ENCODE measurements around the gene JAZF1.

JAZF1 gene

DNA sequence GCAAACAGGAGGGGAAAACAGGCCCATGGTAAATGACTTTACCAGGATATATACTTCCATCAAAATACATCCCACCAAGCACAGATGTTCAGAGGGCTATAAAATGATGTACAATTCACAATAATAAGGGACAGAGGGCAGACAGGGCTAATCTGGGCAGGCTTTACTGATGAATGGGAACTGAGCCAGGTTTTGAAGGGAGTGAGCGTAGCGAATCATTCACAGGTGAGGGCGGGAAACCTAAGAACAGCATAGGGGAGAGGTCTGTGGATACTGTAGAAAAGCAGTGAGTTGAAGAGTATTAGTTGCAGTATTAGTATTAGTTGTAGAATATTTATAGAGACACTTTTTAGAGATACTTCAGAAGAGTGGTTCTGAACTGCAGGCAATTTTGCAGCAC lies 180.8 kb downstream of the JAZF1 start:
- TF ChIP-seq ZNF8 (CRISPR knock-in tag; IDR thresholded peaks at IDR 0.05), result no peak
- TF ChIP-seq OSR1 (CRISPR knock-in tag; IDR thresholded peaks at IDR 0.05), result no peak
- TF ChIP-seq ARNTL (CRISPR knock-in tag; IDR thresholded peaks at IDR 0.05; ENCODE audit: borderline replicate concordance, low read depth), result no peak
- TF ChIP-seq, protein P1, sequence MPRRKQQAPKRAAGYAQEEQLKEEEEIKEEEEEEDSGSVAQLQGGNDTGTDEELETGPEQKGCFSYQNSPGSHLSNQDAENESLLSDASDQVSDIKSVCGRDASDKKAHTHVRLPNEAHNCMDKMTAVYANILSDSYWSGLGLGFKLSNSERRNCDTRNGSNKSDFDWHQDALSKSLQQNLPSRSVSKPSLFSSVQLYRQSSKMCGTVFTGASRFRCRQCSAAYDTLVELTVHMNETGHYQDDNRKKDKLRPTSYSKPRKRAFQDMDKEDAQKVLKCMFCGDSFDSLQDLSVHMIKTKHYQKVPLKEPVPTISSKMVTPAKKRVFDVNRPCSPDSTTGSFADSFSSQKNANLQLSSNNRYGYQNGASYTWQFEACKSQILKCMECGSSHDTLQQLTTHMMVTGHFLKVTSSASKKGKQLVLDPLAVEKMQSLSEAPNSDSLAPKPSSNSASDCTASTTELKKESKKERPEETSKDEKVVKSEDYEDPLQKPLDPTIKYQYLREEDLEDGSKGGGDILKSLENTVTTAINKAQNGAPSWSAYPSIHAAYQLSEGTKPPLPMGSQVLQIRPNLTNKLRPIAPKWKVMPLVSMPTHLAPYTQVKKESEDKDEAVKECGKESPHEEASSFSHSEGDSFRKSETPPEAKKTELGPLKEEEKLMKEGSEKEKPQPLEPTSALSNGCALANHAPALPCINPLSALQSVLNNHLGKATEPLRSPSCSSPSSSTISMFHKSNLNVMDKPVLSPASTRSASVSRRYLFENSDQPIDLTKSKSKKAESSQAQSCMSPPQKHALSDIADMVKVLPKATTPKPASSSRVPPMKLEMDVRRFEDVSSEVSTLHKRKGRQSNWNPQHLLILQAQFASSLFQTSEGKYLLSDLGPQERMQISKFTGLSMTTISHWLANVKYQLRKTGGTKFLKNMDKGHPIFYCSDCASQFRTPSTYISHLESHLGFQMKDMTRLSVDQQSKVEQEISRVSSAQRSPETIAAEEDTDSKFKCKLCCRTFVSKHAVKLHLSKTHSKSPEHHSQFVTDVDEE (CRISPR knock-in tag; IDR thresholded peaks at IDR 0.05), result no peak
- TF ChIP-seq PPARA (CRISPR knock-in tag; IDR thresholded peaks at IDR 0.05; ENCODE audit: borderline replicate concordance), result no peak
- no peak for TF ChIP-seq CSRNP3 (CRISPR knock-in tag; IDR thresholded peaks at IDR 0.05)
- no peak for TF ChIP-seq ZFP30 (CRISPR knock-in tag; IDR thresholded peaks at IDR 0.05)
- no peak for ATAC-seq

GRCh38 chr7:27998382-27998781 lies 182.2 kb downstream of the JAZF1 start:
- TF ChIP-seq ZC3H10 (CRISPR knock-in tag; IDR thresholded peaks at IDR 0.05), result no peak
- TF ChIP-seq, protein P1 (CRISPR knock-in tag; IDR thresholded peaks at IDR 0.05), result no peak
- no peak for TF ChIP-seq ISL1 (CRISPR knock-in tag; IDR thresholded peaks at IDR 0.05)
- TF ChIP-seq RARB (CRISPR knock-in tag; IDR thresholded peaks at IDR 0.05), result no peak
- TF ChIP-seq ARNTL (CRISPR knock-in tag; IDR thresholded peaks at IDR 0.05; ENCODE audit: borderline replicate concordance, low read depth), result no peak
- no peak for TF ChIP-seq TOX (CRISPR knock-in tag; IDR thresholded peaks at IDR 0.05; ENCODE audit: borderline replicate concordance)
- TF ChIP-seq, protein P2, sequence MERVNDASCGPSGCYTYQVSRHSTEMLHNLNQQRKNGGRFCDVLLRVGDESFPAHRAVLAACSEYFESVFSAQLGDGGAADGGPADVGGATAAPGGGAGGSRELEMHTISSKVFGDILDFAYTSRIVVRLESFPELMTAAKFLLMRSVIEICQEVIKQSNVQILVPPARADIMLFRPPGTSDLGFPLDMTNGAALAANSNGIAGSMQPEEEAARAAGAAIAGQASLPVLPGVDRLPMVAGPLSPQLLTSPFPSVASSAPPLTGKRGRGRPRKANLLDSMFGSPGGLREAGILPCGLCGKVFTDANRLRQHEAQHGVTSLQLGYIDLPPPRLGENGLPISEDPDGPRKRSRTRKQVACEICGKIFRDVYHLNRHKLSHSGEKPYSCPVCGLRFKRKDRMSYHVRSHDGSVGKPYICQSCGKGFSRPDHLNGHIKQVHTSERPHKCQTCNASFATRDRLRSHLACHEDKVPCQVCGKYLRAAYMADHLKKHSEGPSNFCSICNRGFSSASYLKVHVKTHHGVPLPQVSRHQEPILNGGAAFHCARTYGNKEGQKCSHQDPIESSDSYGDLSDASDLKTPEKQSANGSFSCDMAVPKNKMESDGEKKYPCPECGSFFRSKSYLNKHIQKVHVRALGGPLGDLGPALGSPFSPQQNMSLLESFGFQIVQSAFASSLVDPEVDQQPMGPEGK (CRISPR knock-in tag; IDR thresholded peaks at IDR 0.05; ENCODE audit: borderline replicate concordance), result no peak
- TF ChIP-seq SNAI2 (CRISPR knock-in tag; IDR thresholded peaks at IDR 0.05), result no peak
- TF ChIP-seq BACH2 (CRISPR knock-in tag; IDR thresholded peaks at IDR 0.05; ENCODE audit: borderline replicate concordance), result no peak
- no peak for TF ChIP-seq ZNF70 (CRISPR knock-in tag; IDR thresholded peaks at IDR 0.05)
- TF ChIP-seq PPARA (CRISPR knock-in tag; IDR thresholded peaks at IDR 0.05; ENCODE audit: borderline replicate concordance), result no peak
- no peak for TF ChIP-seq TCF4 (CRISPR knock-in tag; IDR thresholded peaks at IDR 0.05; ENCODE audit: borderline replicate concordance)
- TF ChIP-seq GLIS3 (CRISPR knock-in tag; IDR thresholded peaks at IDR 0.05), result no peak
- TF ChIP-seq, protein P3, sequence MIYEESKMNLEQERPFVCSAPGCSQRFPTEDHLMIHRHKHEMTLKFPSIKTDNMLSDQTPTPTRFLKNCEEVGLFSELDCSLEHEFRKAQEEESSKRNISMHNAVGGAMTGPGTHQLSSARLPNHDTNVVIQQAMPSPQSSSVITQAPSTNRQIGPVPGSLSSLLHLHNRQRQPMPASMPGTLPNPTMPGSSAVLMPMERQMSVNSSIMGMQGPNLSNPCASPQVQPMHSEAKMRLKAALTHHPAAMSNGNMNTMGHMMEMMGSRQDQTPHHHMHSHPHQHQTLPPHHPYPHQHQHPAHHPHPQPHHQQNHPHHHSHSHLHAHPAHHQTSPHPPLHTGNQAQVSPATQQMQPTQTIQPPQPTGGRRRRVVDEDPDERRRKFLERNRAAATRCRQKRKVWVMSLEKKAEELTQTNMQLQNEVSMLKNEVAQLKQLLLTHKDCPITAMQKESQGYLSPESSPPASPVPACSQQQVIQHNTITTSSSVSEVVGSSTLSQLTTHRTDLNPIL (CRISPR knock-in tag; IDR thresholded peaks at IDR 0.05; ENCODE audit: low read depth), result no peak
- no peak for TF ChIP-seq POU6F1 (CRISPR knock-in tag; IDR thresholded peaks at IDR 0.05; ENCODE audit: borderline replicate concordance, low read depth)
- no peak for TF ChIP-seq ZFP3 (CRISPR knock-in tag; IDR thresholded peaks at IDR 0.05)
- no peak for ATAC-seq
